IMR-90 (cell line): Measurements from ENCODE around the gene ZNF518B. TPM values are rescaled to one million over a fixed set of nuclear protein-coding genes. Genes with fewer than 3 reads are reported as not detected.

Source experiments
- ATAC-seq: fragments of 200-7000 bp; cut with Tn5 transposase; 2 replicates; pipeline ENCODE4 v1.9.1; 2020; ENCODE audit warnings: low read depth, mild to moderate bottlenecking, moderate library complexity
- BruUV-seq: library from RNA; stranded (reverse); fragments of 400-500 nt; replicated peaks from 2 replicates; lab custom pipeline; 2021; lab: Mats Ljungman, UMichigan
- CTCF ChIA-PET: fragments of 300-600 bp; formaldehyde crosslinking; extraction: SDS; loops from one replicate; lab custom pipeline; 2021; ENCODE audit warnings: antibody characterized with exemption; lab: Yijun Ruan, JAX
- POLR2A ChIA-PET: fragments of 300-600 bp; sonication (Branson Sonifier 250); formaldehyde crosslinking; loops from one replicate; lab custom pipeline; 2022; ENCODE audit warnings: antibody characterized with exemption; ENCODE audit not compliant: unreplicated experiment; lab: Charles Lee
- DNase-seq: peaks from one replicate; pipeline ENCODE4 v3.0.0; 2013
- H2AFZ ChIP-seq: replicated peaks from 2 replicates; pipeline ENCODE3; 2013; ENCODE audit warnings: low read length, mild to moderate bottlenecking; ENCODE audit not compliant: poor library complexity
- H2AK5ac ChIP-seq: 2 replicates; pipeline ENCODE4 v1.6.1; 2013; ENCODE audit warnings: low read depth, low read length, inconsistent platforms
- H2AK9ac ChIP-seq: replicated peaks from 2 replicates; pipeline ENCODE3; 2013; ENCODE audit warnings: mild to moderate bottlenecking, low read depth, low read length, moderate library complexity; ENCODE audit not compliant: poor library complexity
- H2BK120ac ChIP-seq: 2 replicates; pipeline ENCODE4 v1.6.1; 2013; ENCODE audit warnings: low read depth, low read length, inconsistent platforms
- H2BK15ac ChIP-seq: 3 replicates; pipeline ENCODE4 v1.6.1; 2013; ENCODE audit warnings: low read depth, low read length, inconsistent platforms
- H2BK20ac ChIP-seq: 2 replicates; pipeline ENCODE4 v1.6.1; 2013; ENCODE audit warnings: low read depth, mild to moderate bottlenecking, inconsistent platforms, low read length, moderate library complexity
- H2BK5ac ChIP-seq: 2 replicates; pipeline ENCODE4 v1.6.1; 2013; ENCODE audit warnings: mild to moderate bottlenecking, low read depth, low read length, inconsistent platforms; ENCODE audit not compliant: poor library complexity, severe bottlenecking
- H3K14ac ChIP-seq: replicated peaks from 2 replicates; pipeline ENCODE4 v1.6.1; 2013; ENCODE audit warnings: low read depth, low read length, inconsistent platforms
- H3K18ac ChIP-seq: 2 replicates; pipeline ENCODE4 v1.6.1; 2013; ENCODE audit warnings: low read depth, low read length, control low read depth
- H3K23ac ChIP-seq: 2 replicates; pipeline ENCODE4 v1.6.1; 2013; ENCODE audit warnings: low read depth, low read length, inconsistent platforms
- H3K27ac ChIP-seq: 2 replicates; pipeline ENCODE4 v1.5.1; 2013; ENCODE audit warnings: mild to moderate bottlenecking, control low read depth, low read length; ENCODE audit not compliant: insufficient read depth
- H3K27me3 ChIP-seq: 2 replicates; pipeline ENCODE4 v1.6.1; 2013; ENCODE audit warnings: low read length; ENCODE audit not compliant: control insufficient read depth, insufficient read depth
- H3K36me3 ChIP-seq: 2 replicates; pipeline ENCODE4 v1.6.1; 2013; ENCODE audit warnings: low read length, mixed read lengths; ENCODE audit not compliant: control insufficient read depth, insufficient read depth
- H3K4ac ChIP-seq: 2 replicates; pipeline ENCODE4 v1.6.1; 2013; ENCODE audit warnings: low read depth, low read length, inconsistent platforms
- H3K4me1 ChIP-seq: 2 replicates; pipeline ENCODE4 v1.6.1; 2013; ENCODE audit warnings: low read length, mixed read lengths; ENCODE audit not compliant: control insufficient read depth, insufficient read depth
- H3K4me2 ChIP-seq: 2 replicates; pipeline ENCODE4 v1.6.1; 2013; ENCODE audit warnings: low read depth, mild to moderate bottlenecking, control low read depth, low read length, moderate library complexity
- H3K4me3 ChIP-seq: 2 replicates; pipeline ENCODE4 v1.5.1; 2013; ENCODE audit warnings: low read depth, mild to moderate bottlenecking, control low read depth, low read length, moderate library complexity; ENCODE audit not compliant: insufficient read depth
- H3K56ac ChIP-seq: 2 replicates; pipeline ENCODE4 v1.6.1; 2013; ENCODE audit warnings: low read length, inconsistent platforms; ENCODE audit not compliant: insufficient read depth; ENCODE audit errors: extremely low read depth
- H3K79me1 ChIP-seq, 2 experiments: 2 replicates each; pipeline ENCODE4 v1.6.1; 2013; ENCODE audit warnings: low read length in 2 of 2, inconsistent platforms in 1 of 2, low read depth in 1 of 2
- H3K9ac ChIP-seq: 2 replicates; pipeline ENCODE4 v1.6.1; 2013; ENCODE audit warnings: low read depth, low read length, control low read depth
- H3K9me1 ChIP-seq: 2 replicates; pipeline ENCODE4 v1.6.1; 2013; ENCODE audit warnings: low read length, inconsistent platforms; ENCODE audit not compliant: insufficient read depth
- H3K9me3 ChIP-seq: 2 replicates; pipeline ENCODE4 v1.6.1; 2013; ENCODE audit warnings: low read length; ENCODE audit not compliant: control insufficient read depth, insufficient read depth
- H4K20me1 ChIP-seq: 2 replicates; pipeline ENCODE4 v1.6.1; 2013; ENCODE audit warnings: low read length, inconsistent platforms; ENCODE audit not compliant: insufficient read depth
- H4K5ac ChIP-seq: 2 replicates; pipeline ENCODE4 v1.6.1; 2013; ENCODE audit warnings: mild to moderate bottlenecking, low read depth, low read length, control low read depth
- H4K8ac ChIP-seq, 2 experiments: 2 replicates each; pipeline ENCODE4 v1.6.1; 2013; ENCODE audit warnings: low read depth in 2 of 2, low read length in 2 of 2, control low read depth in 1 of 2, inconsistent platforms in 1 of 2
- H4K91ac ChIP-seq: 2 replicates; pipeline ENCODE4 v1.6.1; 2013; ENCODE audit warnings: low read depth, low read length, inconsistent platforms; ENCODE audit not compliant: insufficient read depth
- BHLHE40 ChIP-seq: fragments of 150-350 bp; IDR thresholded peaks from 2 replicates; pipeline ENCODE4 v1.6.1; 2016; ENCODE audit warnings: mild to moderate bottlenecking, low read depth, low read length
- CEBPB ChIP-seq: IDR thresholded peaks from 2 replicates; pipeline ENCODE4 v1.6.1; 2012; ENCODE audit warnings: low read depth, low read length, improper control_type of control experiment
- CHD1 ChIP-seq: IDR thresholded peaks from 2 replicates; pipeline ENCODE4 v1.6.1; 2012; ENCODE audit warnings: low read depth, low read length, improper control_type of control experiment
- ELK1 ChIP-seq: fragments of 150-350 bp; IDR thresholded peaks from 2 replicates; pipeline ENCODE4 v1.6.1; 2016; ENCODE audit warnings: low read depth, mild to moderate bottlenecking, low read length, moderate library complexity, borderline replicate concordance
- MAFK ChIP-seq: IDR thresholded peaks from 2 replicates; pipeline ENCODE4 v1.6.1; 2012; ENCODE audit warnings: low read depth, low read length, improper control_type of control experiment
- MXI1 ChIP-seq: IDR thresholded peaks from 2 replicates; pipeline ENCODE4 v1.6.1; 2012; ENCODE audit warnings: low read depth, mild to moderate bottlenecking, low read length, moderate library complexity, borderline replicate concordance
- NFE2L2 ChIP-seq: fragments of 150-350 bp; IDR thresholded peaks from 2 replicates; pipeline ENCODE4 v1.6.1; 2016; ENCODE audit warnings: low read depth, mild to moderate bottlenecking, low read length
- POLR2A ChIP-seq: IDR thresholded peaks from 2 replicates; pipeline ENCODE4 v1.6.1; 2012; ENCODE audit warnings: mild to moderate bottlenecking, low read depth, low read length
- RAD21 ChIP-seq: IDR thresholded peaks from 2 replicates; pipeline ENCODE4 v1.6.1; 2012; ENCODE audit warnings: low read length, improper control_type of control experiment
- SMC3 ChIP-seq: fragments of 150-350 bp; IDR thresholded peaks from 2 replicates; pipeline ENCODE4 v1.6.1; 2016; ENCODE audit warnings: low read depth, mild to moderate bottlenecking, antibody characterized with exemption, low read length, moderate library complexity
- USF2 ChIP-seq: fragments of 150-350 bp; IDR thresholded peaks from 2 replicates; pipeline ENCODE4 v1.6.1; 2017; ENCODE audit warnings: mild to moderate bottlenecking, antibody characterized with exemption, low read length, low read depth
- WGBS, 2 experiments: methylation state at CpG; one replicate each; pipeline versions ENCODE4 v1.1.5 to v1.1.7; 2013; ENCODE audit warnings: missing lambda C conversion rate in 2 of 2; ENCODE audit not compliant: insufficient read length in 1 of 2; ENCODE audit errors: extremely low coverage in 2 of 2; 5-methylcytosine and 5-hydroxymethylcytosine counted together
- dilution Hi-C: fragments of 300-500 bp; cut with HindIII; formaldehyde crosslinking; loops from one replicate; pipeline ENCODE4 v1.14.3; 2018; ENCODE audit warnings: low sequenced_read_pairs; ENCODE audit not compliant: unreplicated experiment
- in situ Hi-C: fragments of 300-500 bp; cut with MboI; formaldehyde crosslinking; loops from 3 replicates; pipeline ENCODE4 v1.14.3; 2019; ENCODE audit warnings: low sequenced_read_pairs, inconsistent platforms, mixed read lengths
- intact Hi-C: fragments of 100-400 bp; cut with micrococcal nuclease; formaldehyde crosslinking; loops from 2 replicates; pipeline ENCODE4 v1.10.0; 2022
- polyA plus RNA-seq, 3 experiments: library from polyadenylated mRNA; depleted of rRNA; stranded (reverse); fragments of >200 nt; gene quantifications; 2 replicates each; pipeline ENCODE4 v1.2.3, GENCODE V29; 2012; ENCODE audit warnings: low replicate concordance in 1 of 3
- total RNA-seq: library from RNA; depleted of rRNA; stranded (reverse); fragments of >200 nt; gene quantifications from 2 replicates; pipeline ENCODE4 v1.2.3, GENCODE V29; 2012

ZNF518B gene
- total and polyA plus RNA-seq, 2 of the 4 experiments (the other 2 are of a cell fraction) = 7.3 to 56.8 TPM

- DNase-seq = no peak
- H3K27me3 ChIP-seq = no peaks in the 10 kb centered on the region
- H3K14ac ChIP-seq = no peak overlapping the region
- no peak overlapping the region for H3K4me2 ChIP-seq
- no peak overlapping the region for H2BK120ac ChIP-seq
- no peak for ATAC-seq
- intact Hi-C loops (no loop called here), dilution Hi-C loops (no loop called here), in situ Hi-C loops (no loop called here)
- no peak overlapping the region for H3K4me3 ChIP-seq
- H3K79me1 ChIP-seq = no peaks in the 10 kb centered on the region
- no peak overlapping the region for H2BK5ac ChIP-seq
- no TSS peak for BruUV-seq
- no peaks in the 10 kb centered on the region for H4K20me1 ChIP-seq
- H2BK15ac ChIP-seq = no peak overlapping the region
- no peaks in the 10 kb centered on the region for H3K9me3 ChIP-seq
- H3K56ac ChIP-seq = no peak overlapping the region
- H3K9ac ChIP-seq = no peak overlapping the region
- no peak overlapping the region for H3K27ac ChIP-seq
- ChIA-PET CTCF (no interaction called here), POLR2A (no interaction called here)
- no peak overlapping the region for H4K5ac ChIP-seq
- H3K9me1 ChIP-seq = no peaks in the 10 kb centered on the region
- H3K4ac ChIP-seq = no peak overlapping the region
- no peak overlapping the region for H2AK9ac ChIP-seq
- no peak overlapping the region for H3K18ac ChIP-seq
- H3K36me3 ChIP-seq = no peaks in the 10 kb centered on the region
- H4K8ac ChIP-seq = no peak overlapping the region
- no peaks in the 10 kb centered on the region for H3K4me1 ChIP-seq
- no peak overlapping the region for H2BK20ac ChIP-seq
- TF ChIP-seq NFE2L2 (no peak), SMC3 (no peak), MXI1 (no peak), MAFK (no peak), POLR2A (no peak), USF2 (no peak), RAD21 (no peak), BHLHE40 (no peak), CHD1 (no peak), CEBPB (no peak), ELK1 (no peak)
- no CpG with 5 or more reads among the region's 5 CpGs for WGBS, 2 experiments
- no peak overlapping the region for H2AK5ac ChIP-seq
- H3K23ac ChIP-seq = no peak overlapping the region
- H2AFZ ChIP-seq = no peak overlapping the region
- H4K91ac ChIP-seq = no peak overlapping the region
These were observed 47.4 kb upstream of the ZNF518B start for GRCh38 chr4:10504570-10505179.
